HG03439 (cell line): Measurements from ENCODE around the gene HDDC3.
"Not testable (repeated sequence)": the region's sequence is repeated elsewhere in the genome, so short reads cannot be mapped to it uniquely, and the experiment has no call there.

ENCODE experiments used
- ATAC-seq: cut with Tn5 transposase; IDR thresholded peaks from one replicate; pipeline ENCODE4 v1.9.1; 2021; ENCODE audit warnings: mild to moderate bottlenecking, moderate library complexity; ENCODE audit not compliant: unreplicated experiment

HDDC3 gene

DNA sequence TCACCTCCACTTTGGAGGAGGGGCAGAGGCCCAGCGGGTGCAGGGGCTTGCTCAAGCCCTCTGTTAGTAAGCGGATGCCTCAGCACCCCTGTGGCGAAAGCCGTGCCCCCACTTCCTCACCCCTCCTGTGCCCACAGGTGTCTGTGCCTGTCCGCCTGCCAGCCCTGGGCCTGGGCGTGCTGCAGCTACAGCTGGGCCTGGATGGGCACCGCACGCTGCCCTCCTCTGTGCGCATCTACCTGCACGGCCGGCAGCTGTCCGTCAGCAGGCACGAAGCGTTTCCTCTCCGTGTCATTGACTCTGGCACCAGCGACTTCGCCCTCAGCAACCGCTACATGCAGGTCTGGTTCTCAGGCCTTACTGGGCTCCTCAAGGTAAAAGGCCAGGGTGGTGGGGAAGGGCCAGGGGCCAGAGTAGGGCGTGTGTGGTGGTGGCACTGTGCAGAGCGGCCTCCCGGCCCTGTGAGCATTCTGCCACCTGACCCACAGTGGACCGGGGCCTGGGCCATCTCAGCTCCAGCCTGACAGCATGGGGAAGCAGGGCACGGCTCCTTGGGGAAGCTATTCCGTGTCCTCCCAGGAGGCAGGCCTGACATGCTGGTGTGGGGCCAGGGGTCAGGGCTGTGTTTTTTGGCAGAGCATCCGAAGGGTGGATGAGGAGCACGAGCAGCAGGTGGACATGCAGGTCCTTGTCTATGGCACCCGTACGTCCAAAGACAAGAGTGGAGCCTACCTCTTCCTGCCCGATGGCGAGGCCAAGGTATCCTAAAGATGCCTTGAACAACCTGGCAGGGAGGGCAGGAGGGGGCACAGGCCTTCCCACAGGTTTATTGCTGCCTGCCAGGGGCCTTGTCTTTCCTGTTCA is 20.2 kb downstream of the HDDC3 start:
- ATAC-seq, result no peak

DNA sequence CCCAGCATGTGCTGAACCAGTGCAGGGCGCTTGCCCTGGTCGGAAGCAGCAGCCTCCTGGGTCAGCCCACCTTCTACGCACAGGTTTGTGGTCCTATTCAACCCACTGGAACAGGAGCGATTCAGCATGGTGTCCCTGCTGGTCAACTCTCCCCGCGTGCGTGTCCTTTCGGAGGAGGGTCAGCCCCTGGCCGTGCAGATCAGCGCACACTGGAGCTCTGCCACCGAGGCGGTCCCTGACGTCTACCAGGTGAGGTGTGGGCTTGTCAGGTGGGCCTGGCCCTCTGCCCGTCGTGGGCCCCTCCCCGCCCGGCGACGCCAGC is 21.1 kb downstream of the HDDC3 start:
- ATAC-seq, result no peak

DNA sequence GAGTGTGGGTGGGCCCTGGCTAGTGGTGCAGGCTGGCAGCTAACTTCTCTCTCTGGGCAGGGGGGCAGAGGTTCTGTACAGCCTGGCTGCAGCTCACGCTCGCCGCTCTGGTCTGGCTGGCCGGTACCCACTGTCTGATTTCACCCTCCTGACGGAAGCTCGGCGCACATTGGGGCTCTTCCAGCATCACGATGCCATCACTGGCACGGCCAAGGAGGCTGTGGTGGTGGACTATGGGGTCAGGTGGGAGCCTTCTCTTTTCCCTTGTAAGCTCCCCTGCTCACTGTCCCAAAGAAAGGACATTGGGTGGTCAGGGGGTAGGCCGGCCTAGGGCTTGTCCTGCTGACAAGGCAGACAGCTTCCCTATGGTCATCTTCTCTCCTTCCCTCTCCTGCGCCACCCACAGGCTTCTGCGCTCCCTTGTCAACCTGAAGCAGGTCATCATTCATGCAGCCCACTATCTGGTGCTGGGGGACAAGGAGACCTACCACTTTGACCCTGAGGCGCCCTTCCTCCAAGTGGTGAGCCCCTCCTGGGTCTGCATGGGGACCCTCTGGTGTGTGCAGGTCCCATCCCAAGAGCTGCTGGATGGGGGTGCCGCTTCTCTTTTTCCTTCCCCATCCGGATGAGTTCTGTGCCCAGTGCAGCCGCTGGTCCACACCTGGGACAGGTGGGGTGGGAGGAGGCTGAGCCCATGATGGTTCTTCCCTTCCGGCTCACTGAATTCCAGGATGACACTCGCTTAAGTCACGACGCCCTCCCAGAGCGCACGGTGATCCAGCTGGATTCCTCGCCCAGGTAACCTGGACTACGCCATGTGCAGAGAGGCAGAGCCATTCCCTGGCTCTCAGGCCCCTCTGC is 21.7 kb downstream of the HDDC3 start:
- no peak for ATAC-seq

DNA sequence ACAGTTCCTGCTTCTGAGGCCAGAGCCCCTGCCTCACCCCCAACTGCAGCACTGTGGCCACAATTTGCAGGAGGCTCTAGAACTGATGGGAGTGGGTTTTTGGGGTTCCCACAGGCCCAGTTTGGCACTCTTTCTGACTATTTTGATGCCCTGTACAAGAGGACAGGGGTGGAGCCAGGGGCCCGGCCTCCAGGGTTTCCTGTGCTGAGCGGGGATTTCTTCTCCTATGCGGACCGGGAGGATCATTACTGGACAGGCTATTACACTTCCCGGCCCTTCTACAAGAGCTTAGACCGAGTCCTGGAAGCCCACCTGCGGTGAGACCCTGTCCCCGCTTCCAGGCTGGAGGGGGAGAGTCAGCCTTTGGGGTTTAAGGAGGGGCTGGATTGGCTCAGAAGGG is 22.4 kb downstream of the HDDC3 start:
- ATAC-seq, result no peak

DNA sequence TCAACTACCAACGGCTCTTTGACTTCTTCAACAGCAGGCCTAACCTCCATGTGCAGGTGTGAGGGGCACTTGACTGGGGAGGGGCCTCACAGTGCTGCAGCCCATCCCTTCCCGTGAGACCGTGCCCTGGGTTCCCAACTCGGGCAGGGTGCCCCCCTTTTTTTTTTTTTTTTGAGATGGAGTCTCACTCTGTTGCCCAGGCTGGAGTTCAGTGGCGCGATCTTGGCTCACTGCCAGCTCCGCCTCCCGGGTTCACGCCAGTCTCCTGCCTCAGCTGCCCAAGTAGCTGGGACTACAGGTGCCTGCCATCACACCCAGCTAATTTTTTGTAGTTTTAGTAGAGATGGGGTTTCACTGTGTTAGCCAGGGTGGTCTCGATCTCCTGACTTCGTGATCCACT is 22.9 kb downstream of the HDDC3 start:
- ATAC-seq, result not testable (repeated sequence)

DNA sequence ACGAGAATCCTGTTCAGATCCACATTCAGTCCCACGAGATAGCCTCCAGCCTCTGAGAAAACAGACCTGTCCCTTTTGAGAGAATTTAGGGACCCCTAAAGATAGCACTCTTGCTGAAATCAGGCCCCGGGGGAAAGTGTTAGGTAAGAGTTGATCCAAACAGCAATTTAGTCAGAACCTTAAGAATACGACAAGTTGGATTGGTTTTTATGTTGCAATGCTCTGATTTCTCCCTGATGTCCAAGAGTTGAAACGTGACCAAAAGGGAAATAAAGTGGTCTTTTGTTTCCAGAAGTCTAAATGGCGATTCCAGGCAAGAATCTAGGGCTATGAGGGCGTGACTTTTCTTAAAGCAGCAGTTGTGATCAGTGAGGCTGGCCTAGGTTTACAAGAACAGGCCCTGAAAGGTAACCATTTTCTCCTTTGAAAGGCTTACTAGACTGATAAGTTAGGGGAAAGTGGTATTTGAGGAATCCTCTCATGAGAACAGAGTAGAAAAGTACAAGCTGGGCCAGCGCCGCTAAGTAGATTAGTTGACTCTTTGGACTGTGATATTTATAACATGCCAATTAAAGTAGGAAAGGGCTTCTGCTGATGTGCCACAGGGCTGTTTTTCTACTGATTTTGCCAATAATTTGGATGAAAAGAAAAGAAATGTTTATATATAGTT is 24.4 kb downstream of the HDDC3 start:
- no peak for ATAC-seq

DNA sequence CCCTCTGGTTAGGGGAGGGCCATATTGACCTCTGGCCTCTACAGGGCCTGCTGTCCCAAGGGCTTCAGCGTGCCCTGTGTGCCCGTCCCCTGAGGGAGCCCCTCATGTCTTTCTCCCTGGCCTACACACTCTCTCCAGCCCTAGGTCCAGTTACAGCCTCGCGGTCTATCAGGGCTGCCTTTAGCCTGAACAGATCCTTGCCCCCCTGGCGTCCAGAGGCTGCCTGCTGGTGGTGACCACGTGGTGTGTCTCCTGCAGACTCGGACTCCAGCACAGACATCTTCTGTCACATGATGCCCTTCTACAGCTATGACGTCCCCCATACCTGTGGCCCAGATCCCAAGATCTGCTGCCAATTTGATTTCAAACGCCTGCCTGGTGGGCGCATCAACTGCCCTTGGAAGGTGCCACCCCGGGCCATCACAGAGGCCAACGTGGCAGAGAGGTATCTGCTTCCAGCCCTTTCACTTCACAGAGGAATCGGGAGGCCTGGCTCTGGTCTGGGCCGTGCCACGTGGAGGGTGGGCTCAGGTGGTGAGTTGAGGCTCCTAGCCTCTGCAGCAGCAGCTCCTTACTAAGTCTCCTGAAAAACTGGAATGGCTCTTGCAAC is 25.2 kb downstream of the HDDC3 start:
- no peak for ATAC-seq

DNA sequence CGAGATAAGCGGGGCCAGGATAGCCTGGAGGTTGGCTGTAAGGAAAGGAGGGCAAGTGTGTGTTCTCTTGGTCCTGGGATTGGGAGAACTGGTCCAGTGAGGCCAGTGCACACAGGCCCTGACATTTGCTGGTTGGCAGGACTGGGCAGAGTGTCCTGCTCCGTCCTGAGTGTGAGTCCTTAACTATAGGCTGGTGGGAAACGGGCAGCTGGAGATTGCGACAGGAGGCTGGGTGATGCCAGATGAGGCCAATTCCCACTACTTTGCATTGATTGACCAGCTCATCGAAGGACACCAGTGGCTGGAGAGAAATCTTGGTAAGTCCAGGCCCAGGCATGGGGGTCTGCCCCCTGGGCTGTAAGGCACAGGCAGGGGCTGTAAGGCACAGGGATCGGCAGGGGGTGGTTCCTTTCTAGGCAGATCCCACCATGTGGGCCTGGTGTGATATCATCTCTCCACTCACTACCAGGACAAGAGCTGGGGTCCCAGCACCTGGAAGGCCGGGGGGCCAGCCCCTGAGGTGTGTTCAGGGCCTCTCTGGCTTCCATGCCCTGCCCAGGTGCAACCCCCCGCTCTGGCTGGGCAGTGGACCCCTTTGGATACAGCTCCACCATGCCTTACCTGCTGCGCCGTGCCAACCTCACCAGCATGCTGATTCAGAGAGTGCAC is 26.0 kb downstream of the HDDC3 start:
- ATAC-seq, result no peak

DNA sequence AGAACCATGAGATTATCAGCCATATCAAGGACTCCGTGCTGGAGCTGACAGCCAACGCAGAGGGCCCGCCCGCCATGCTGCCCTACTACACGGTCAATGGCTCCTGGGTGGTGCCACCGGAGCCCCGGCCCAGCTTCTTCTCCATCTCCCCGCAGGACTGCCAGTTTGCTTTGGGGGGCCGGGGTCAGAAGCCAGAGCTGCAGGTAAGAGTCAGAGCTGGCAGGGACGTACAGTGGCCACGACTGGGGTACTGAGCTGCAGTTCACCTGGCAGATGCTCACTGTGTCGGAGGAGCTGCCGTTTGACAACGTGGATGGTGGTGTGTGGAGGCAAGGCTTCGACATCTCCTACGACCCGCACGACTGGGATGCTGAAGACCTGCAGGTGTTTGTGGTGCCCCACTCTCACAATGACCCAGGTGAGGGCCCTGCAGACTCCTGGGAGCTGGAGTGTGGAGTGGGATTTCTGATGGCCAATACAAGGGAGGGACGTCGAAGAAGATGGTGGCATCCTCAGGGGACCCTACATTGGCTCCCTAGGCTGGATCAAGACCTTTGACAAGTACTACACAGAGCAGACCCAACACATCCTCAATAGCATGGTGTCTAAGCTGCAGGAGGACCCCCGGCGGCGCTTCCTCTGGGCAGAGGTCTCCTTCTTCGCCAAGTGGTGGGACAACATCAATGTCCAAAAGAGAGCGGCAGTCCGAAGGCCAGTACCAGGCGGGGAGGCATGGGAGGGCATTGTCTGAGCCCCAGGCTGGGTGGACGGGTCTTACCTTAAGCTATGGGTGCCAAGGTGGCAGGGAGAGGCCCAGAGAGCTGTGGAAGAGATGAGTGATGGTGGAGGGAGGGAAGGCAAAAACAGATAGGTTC is 26.8 kb downstream of the HDDC3 start:
- ATAC-seq, result no peak

DNA sequence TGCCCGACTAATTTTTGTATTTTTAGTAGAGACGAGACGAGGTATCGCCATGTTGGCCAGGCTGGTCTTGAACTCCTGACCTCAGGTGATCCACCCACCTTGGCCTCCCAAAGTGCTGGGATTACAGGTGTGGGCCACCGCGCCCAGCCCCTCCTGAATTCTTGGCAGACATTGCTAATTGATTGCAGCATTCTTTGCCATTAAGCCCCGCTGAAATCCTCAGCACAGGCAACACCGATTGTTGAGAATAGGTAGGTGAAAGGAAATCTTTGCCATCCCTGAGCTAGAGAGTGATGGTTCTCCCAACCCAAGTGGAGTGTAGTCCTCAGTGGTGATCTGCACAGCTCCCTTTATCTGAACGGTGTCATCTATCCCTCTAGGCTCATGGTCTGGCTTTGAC is 27.6 kb downstream of the HDDC3 start:
- ATAC-seq, result no peak

DNA sequence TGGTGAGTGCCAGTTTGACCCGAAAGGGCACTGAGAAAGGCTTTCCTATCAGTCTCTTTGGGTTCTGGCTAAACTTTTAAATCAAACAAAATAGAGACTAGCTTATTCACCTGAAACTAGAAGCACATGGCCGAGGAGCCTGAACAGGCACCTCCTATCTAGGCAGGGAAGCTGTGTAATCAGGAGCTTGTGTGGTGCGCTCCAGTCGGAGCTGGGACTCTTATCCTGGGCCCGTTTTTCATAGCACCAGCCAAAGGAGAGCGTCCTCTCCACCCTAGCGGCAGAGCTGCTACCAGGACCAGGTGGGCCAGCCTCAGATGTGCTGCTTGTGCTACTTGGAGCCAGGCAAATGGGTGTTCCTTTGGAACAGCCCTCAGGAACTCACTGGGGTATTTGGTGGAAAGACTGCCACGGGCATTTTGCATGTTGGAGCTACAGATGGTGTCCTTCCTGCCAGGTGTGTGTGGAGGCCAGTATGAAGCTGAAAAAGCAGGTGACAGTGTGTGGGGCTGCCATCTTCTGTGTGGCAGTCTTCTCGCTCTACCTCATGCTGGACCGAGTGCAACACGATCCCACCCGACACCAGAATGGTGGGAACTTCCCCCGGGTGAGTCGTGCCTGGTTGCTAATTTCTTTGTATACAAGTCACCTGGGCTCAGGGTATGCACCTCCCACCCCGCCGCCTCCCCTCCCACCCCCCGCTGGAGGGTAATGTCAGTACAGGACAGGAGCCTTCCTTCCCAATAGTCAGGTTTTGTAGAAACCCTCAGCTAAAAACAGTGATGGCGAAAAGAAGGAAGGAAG is 28.4 kb downstream of the HDDC3 start:
- no peak for ATAC-seq

DNA sequence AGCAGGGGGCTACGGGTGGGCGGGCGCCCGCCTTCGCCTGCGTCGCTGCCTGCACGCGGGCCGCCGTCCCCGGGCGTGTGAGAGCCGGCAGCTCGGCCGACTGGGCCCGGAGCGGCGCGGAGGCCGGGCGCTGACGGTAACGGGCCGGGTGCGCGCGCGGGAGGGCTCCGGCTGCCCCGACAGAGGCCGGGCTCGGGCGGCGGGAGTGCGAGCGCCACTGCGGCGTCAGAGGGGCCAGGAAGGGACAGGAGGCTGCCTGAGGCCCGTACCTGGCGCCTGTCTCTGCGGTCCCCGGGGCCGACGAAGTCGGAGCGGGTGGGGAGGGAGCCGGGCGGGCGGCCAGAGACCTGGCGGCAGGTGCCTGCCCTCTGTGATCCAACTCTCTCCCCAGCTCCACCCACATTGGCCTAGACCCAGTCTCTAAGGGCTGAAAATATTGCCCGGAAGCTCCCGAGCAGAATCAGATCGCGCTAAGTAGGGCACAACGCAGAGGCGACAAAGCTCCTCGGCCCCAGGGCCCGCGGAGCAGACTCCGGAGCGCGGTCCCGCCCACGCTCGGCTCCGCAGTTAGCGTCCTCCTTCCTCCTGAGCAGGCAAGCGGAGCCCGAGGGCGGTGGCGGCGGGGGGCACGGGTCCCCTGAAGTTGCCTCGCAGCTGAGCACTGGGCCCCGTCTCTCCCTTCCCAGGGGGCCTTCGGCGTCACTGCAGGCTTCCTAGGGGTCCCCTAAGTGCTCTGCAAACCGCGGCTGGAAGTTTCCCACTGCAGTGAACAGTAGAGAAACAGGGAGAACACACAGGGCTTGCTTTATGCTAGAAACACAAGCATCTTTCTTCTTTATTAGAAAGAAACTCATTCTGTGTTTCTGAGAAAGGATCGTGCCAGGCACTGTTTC is 29.3 kb downstream of the HDDC3 start, which contains the start of gene MAN2A2:
Gene MAN2A2 (plus strand): TSS at position 463 of the 893 bp plus-strand sequence. CDS start 906 bp downstream, outside the sequence.
- ATAC-seq, result peak; percentile 45

DNA sequence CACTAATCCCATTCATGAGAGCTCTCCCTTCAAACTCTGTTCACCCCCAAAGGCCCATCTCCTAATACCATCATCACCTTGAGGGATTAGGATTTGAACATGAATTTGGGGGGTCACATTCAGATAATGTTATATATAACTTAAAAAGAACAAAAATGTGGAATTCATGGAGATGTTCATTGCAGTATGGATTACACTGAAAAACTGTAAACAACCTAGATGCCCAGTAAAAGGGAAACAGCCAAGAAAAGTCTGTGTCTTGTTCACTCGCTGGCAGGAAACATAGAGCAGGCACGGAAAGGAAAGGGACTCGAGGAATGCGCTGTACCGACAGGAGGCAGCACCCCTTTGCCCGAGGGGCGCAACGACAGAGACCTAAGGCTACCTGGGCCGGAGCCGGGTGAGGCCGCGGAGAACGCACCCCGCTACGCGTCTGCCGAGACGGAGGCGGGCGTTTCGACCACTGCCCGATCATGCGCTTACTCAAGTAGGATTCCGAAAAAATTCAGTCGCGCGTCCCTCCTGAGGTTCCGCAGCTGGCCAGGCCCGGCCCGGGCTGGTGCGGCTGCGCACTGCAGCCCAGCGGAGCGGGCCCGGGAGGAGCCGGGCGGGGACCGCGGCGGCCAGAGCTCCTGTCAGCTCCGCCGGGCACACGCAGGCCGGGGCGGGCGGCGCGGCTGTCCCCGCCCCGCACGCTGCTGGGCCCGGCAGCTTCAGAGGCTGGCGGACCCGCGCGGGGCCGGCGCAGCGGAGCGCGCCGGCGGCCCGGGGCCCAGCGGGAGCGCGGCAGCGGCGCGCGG is 30.1 kb downstream of the HDDC3 start:
- peak; percentile 66 for ATAC-seq

DNA sequence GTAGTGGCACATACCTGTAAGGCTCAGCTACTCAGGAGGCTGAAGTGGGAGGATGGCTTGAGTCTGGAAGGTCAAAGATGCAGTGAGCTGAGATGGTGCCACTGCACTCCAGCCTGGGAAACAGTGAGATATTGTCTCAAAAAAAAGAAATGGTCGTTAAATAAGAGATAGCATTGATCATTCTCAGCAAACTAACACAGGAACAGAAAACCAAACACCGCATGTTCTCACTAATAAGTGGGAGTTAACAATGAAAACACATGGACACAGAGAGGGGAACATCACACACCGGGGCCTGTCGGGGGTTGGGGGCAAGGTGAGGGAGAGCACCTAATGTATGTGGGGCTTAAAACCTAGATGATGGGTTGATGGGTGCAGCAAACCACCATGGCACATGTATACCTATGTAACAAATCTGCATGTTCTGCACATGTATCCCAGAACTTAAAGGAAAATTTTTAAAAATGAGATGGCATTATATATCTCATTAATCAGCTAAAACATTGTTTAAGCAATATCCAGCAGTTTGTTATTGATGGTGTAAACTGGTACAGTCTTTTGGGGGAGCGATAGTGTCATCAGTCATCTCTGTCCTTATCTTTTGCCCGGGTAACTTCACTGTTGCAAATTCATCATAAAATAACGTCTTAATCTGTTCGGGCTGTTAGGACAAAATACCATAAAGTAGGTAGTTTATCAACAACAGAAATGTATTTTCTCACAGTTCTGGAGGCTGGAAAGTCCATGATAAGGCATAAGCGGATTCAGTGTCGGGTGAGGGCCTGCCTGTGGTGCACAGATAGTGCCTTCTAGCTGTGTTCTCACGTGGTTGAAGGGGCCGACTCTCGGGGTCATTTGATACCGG is 30.9 kb downstream of the HDDC3 start:
- no peak for ATAC-seq

DNA sequence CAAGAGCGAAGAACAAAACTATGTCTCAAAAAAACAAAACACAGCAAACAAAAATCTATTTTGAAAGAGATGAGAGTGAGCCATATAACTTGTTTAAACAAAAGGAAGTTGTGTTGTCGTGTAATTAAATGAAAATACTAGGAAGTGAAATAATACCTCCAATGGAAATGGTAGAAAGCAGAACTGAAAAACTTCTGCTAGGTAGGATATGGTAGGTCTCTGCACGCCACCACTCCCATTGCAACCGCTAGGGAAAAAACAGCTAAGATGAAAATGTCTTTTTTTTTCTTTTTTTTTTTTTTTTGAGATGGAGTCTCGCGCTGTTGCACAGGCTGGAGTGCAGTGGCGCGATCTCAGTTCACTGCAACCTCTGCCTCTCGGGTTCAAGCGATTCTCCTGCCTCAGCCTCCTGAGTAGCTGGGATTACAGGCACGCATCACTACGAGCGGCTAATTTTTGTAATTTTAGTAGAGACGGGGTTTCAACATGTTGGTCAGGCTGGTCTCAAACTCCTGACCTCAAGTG is 35.2 kb downstream of the HDDC3 start:
- ATAC-seq, result not testable (repeated sequence)
